ENCODE results near the gene MED12L. TPM values are rescaled to one million over a fixed set of nuclear protein-coding genes. Genes with fewer than 3 reads are reported as not detected.

Gene MED12L
- total and polyA plus RNA-seq, 9 donors = 0.15 to 2.4 (median 0.75) TPM

- no peak for DNase-seq
- 92 to 96% (median 94%) methylated on average over 1 of the region's 1 CpG for WGBS, 3 donors
- no peak for TF ChIP-seq EP300 (IDR thresholded peaks at IDR 0.05)
- no peak for TF ChIP-seq CTCF (IDR thresholded peaks at IDR 0.05)
- TF ChIP-seq POLR2A (IDR thresholded peaks at IDR 0.05) = no peak
- Histone ChIP-seq H3K27ac (no peak overlapping the region), H3K36me3 (no peaks in the 10 kb centered on the region), H3K9me3 (no peaks in the 10 kb centered on the region), H3K27me3 (no peaks in the 10 kb centered on the region), H3K4me1 (ENCODE audit: insufficient read depth) (no peaks in the 10 kb centered on the region), H3K4me3 (no peak overlapping the region)
- intact Hi-C loops (cut with DNase I) = no loop called here
Measured at GRCh38 chr3:151322511-151322910, 237.0 kb downstream of the MED12L start.

- Histone ChIP-seq H3K27ac (no peak overlapping the region), H3K36me3 (no peaks in the 10 kb centered on the region), H3K4me3 (no peak overlapping the region), H3K9me3 (no peaks in the 10 kb centered on the region), H3K4me1 (ENCODE audit: insufficient read depth) (no peaks in the 10 kb centered on the region), H3K27me3 (no peaks in the 10 kb centered on the region)
- 8 to 17% (median 12%) methylated on average over 3 of the region's 3 CpGs for WGBS, 3 donors
- intact Hi-C loops (cut with DNase I) = no loop called here
- DNase-seq = no peak
- TF ChIP-seq EP300 (IDR thresholded peaks at IDR 0.05) = no peak
- no peak for TF ChIP-seq CTCF (IDR thresholded peaks at IDR 0.05)
- TF ChIP-seq POLR2A (IDR thresholded peaks at IDR 0.05) = no peak
Measured at GRCh38 chr3:151327571-151328198, 242.2 kb downstream of the MED12L start.

- H3K27me3 ChIP-seq = no peaks in the 10 kb centered on the region
- DNase-seq = no peak
- H3K4me3 ChIP-seq = no peak overlapping the region
- no peak overlapping the region for H3K27ac ChIP-seq
- intact Hi-C loops (cut with DNase I) = no loop called here
- TF ChIP-seq EP300 (IDR thresholded peaks at IDR 0.05) (no peak), POLR2A (IDR thresholded peaks at IDR 0.05) (no peak), CTCF (IDR thresholded peaks at IDR 0.05) (no peak)
- no peaks in the 10 kb centered on the region for H3K9me3 ChIP-seq
- H3K36me3 ChIP-seq = no peaks in the 10 kb centered on the region
- 51 to 61% (median 59%) methylated on average over 10 of the region's 10 CpGs for WGBS, 3 donors
- H3K4me1 ChIP-seq (ENCODE audit: insufficient read depth) = no peaks in the 10 kb centered on the region
Measured at GRCh38 chr3:151328298-151328995, 243.0 kb downstream of the MED12L start.

- intact Hi-C loops (cut with DNase I) = no loop called here
- H3K9me3 ChIP-seq = no peaks in the 10 kb centered on the region
- TF ChIP-seq CTCF (IDR thresholded peaks at IDR 0.05) = no peak
- TF ChIP-seq EP300 (IDR thresholded peaks at IDR 0.05) = no peak
- TF ChIP-seq POLR2A (IDR thresholded peaks at IDR 0.05) = no peak
- H3K4me1 ChIP-seq (ENCODE audit: insufficient read depth) = no peaks in the 10 kb centered on the region
- H3K27ac ChIP-seq = no peak within 1 kb of the TSS
- no peak within 1 kb of the TSS for H3K4me3 ChIP-seq
- H3K27me3 ChIP-seq = no peaks in the 10 kb centered on the region
- 96 to 97% (median 96%) methylated on average over 1 of the region's 1 CpG for WGBS, 3 donors
- DNase-seq = no peak
- H3K36me3 ChIP-seq = no peaks in the 10 kb centered on the region
Measured at GRCh38 chr3:151329363-151329762, 243.9 kb downstream of the MED12L start, which contains the start of gene P2RY13. TSS of gene P2RY13 (minus strand) at chr3:151329549. CDS start at chr3:151329528, 21 bp downstream.

All from ovary (tissue), 9 donors.